Activated T-cell treated with anti-CD3 and anti-CD28 coated beads, Interleukin-2, amount 50 U/mL, for 48 hours (primary cell): ENCODE data around the gene CALHM1.

ENCODE experiments used
- DNase-seq, 2 experiments: peaks; one replicate each; pipeline ENCODE4 v3.0.0-alpha.2; 2020

Gene CALHM1

DNA sequence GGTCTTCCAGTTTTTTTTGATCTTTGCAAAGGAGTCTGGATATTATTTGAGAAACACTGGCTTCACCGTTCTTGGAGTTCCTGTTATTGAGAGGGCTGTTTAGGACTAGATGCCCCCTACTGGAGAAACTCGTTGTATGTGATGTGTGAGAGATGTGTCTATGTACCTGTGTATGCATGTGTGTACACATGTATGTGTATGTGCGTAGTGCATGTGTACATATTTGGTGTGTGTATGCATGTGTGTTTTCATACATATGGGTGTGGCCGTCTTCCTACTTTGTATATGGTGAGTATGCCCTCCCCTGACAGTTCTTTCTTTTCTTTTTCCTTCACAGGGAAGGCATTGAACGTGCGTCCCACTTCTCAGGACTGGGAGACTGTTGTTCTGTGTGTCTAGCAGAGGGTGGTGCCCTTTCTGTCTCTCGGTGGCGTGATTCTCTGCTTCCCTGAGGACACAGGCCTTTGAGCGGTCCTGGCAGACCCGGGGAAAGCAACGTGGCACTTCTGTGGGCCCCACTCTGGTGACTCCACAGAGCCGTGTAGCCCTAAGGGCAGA, 23.4 kb upstream of the CALHM1 start:
- no peak for DNase-seq

DNA sequence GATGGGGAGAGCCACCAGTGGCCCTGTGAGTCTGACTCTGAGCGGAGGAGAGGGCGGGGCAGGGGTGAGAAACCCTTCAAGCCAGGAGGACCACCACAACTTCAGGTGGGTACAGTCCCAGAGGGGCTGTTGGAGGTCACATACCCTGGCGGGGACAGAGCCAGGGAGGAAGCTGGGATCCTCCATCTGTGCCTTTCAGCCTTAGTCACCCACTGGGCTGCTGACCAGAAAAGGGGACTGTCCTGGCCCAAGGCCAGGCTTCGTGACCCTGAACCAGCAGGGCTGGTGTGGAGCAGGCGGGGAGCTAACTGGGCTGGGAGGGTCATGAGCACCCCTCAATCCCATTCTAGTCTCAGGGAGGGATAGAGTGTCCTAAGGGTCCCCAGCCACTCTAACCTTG, 21.8 kb upstream of the CALHM1 start:
- no peak for DNase-seq

DNA sequence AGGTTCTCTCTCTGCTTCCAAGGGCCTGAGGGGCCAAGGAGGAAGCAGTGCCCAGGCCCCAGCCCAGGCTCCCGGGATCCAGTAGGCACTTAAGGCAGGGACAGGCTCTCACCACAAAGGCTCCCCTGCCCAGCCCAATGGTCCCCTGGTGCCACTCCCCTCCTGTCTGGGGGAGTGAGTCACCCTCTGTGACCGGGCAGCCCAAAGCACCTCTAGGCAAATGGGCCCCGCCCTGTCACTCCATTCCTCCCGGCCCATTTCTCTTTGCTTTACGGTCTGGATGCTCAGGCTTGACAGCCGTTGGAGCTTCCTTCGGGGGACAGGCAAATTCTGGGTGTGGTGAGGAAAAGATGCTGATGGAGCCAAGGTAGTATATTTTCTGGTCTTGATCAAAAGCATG, 20.4 kb upstream of the CALHM1 start, which contains the start of gene CALHM3:
TSS of gene CALHM3 (minus strand) at position 106 of the 400 bp plus-strand sequence. CDS start 208 bp downstream, outside the sequence.
- no peak for DNase-seq

DNA sequence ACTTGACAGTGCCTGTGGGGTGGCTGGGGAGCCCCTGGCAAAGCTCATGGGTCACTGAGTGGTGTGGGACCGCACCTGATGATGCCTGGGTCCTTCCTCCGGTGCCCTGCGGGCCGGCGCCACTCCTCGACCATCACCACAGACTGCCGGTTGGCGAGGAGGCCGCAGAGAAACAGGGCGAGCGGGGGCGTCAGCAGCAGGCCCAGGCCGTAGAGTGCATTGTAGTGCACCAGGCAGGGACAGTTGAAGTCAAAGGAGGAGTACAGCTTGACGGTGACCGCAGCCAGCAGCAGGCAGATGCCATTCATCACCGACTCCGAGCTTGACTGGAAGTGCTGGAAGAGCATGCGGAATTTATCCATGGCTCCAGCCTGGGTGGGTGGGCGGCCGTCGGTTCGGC, 20.0 kb upstream of the CALHM1 start:
- no peak for DNase-seq

DNA sequence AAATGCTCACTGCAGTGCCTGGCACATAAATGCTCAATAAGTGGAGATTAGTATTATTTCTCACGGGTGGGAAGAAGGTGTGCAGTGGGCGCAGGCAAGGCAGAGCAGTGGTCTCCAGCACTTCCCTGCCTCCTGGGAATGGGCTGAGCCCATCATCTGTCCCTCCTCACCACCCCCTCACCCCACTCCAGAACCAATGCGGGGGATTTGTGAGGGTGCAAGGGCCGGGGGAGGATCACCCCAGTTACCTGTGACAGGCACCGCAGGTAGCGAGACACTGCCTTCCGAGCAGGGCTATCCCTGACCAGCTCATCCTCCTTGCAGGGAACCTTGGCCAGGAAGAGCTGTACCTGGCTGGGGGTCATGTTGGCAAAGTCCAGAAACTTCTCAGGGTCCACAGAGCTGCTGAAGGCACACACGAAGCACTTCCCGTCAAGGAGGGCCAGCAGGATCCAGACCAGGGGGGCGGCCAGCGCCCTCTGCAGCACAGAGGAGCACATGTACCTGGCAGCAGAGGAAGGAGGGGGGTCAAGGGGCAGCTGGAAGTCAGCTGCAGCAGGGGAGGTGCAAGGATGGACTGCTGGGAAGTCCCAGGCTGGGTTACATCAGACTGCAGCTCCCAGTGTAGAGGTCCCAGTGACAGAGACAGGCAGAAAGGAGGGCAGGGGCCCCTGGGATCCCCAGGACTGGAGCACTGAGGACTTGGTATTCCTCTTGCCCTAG, 17.5 kb upstream of the CALHM1 start:
- DNase-seq = no peak

DNA sequence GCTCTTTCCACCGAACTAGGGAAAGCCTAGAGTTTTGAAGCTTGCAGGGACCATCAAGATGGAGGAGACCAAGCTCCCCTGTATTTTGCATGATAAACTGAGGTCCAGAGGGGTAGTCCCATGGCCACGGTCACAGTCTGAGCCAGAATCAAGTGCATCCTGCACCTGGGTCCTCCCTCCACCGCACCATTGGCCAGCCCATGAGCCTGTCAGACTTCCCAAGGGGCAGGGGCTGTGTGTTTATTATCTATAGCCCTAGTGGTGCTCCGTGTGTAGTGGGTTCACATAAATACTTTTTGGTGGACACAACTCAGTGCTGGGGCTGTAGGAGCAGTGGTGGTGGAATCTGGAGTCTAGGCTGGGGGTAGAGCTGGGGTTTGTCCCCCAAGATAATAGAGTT, 16.7 kb upstream of the CALHM1 start:
- no peak for DNase-seq

DNA sequence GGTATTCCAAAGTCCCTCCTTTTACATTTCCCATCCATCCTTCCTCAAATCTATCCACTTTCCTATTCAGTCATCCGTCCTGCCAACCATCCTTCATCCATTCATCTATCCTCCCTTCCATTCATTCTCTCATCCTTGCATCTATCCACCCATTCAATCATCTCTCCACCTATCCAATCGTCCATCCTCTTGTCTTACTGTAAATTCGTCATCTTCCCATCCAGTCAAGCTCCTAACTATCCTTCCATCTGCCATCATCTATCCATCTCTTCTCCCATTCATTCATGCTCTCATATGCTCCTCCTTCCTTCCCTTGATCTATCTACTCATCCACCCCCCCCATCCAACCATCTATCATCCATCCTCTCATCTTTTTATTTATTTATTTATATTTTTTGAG, 15.4 kb upstream of the CALHM1 start:
- no peak for DNase-seq

DNA sequence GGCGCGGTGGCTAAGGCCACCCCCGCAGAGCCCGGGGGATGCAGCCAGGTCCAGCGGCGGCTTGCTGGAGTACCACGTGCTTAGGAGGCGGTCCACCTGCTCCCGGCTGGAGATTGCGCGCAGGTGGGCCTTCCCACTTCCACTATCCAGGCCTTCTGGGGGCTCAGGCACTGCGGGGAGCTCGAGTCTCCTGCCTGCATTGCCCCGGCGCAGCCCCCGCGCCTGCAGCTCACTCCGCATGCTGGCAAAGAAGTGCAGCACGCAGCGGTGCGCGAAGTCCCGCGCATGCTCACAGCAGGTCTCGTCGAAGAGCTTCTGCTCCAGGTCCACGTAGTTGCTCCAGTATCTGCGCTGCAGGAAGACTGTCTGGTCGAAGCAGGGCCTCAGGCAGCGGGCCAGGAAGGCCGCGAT, 14.6 kb upstream of the CALHM1 start:
- no peak for DNase-seq

DNA sequence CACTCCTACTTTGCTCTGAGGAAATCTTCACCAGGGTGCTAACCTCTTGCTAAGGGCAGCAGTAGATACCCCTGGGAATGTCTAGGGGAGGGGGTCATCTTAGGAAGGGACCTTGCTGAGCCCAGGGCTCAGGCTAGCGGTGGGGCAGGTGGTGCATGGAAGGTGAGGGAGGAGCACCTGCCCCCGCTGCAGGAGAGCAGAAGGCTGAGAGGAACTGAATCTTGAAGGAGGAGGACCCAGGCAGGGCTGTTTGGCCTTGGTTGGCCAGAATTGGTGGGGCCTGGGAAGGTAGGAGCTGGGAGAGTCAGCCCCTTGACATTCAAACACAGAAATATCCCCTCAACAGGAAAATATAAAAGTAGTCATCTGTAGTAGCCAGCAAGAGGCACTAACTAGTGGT, 13.3 kb upstream of the CALHM1 start:
- no peak for DNase-seq

DNA sequence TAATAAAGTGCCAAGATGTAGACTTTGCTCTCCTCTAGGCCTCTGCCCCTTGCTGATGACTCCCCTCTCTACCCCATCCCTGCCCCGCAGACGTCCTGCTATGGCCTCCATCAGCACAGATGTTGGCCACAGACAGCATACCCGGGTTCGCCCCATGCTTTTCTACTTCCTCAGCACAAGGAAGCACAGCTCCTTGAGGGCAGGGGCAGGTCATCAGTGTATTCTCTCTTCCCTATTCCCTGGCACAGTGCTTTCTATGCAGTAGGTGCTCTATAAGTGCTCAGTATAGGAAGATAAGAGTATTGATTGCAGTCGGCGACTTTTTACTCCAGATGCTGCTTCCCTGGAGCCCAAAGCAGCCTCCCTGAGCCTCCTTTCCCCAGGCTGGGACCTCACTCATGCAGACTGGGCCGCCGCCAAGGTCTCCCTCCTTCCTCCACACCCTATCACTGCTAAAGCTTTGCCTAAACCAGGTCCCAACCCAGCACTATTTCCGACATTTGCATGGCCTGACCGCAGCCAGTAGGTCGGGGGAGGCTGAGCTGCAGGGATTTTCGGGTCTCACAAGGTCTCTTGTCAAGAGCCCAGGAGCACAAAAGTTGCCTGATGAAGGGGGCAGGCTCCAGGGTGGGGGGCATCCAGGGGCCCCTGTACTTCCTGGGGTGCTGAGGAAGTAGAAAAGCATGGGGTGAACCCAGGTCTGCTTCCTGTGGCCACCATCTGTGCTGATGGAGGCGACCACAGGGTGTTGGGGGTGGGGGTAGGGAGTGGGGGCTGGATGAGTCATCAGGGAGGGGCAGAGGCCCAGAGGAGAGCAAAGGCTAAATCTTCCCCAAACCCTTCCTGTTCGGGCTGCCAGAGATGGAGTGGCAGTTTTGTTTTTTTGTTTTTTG, 12.3 kb upstream of the CALHM1 start:
- DNase-seq = peak; percentile 75 to 76

DNA sequence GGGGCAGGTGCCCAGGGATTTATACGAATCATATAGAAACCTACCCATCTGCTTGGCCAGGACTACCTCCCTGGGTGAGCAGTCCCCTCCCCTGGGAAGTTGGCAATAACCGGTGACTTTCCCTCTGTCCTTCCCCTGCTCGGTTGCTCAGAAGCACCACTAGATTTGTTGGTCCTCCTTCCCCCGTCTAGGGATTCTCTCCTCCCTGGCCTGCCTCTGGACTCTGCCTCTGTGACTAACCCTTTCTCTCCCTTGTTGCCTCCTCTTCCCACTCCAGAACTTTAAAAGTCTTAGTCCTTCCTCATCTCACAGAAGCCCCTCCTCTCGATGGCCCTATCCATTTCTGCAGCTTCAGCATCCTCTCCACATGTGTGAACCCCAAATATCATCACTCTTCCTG, 10.5 kb upstream of the CALHM1 start:
- DNase-seq = no peak

DNA sequence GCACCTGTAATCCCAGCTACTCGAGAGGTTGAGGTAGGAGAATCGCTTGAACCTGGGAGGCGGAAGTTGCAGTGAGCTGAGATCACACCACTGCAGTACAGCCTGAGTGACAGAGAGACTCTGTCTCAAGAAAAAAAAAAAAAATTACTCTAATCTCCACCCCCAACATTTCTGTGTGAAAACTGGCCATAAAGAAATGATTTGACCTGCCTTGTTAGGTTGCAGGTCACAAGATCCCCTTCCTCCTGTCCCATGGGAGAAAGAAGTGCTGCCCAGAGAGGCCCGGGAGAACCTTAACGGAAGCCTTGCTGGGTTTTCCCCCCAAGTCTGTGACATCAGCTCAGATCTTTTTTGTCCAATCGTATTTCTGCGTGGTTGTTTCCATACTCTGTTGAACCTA, 8.7 kb upstream of the CALHM1 start:
- no peak for DNase-seq

DNA sequence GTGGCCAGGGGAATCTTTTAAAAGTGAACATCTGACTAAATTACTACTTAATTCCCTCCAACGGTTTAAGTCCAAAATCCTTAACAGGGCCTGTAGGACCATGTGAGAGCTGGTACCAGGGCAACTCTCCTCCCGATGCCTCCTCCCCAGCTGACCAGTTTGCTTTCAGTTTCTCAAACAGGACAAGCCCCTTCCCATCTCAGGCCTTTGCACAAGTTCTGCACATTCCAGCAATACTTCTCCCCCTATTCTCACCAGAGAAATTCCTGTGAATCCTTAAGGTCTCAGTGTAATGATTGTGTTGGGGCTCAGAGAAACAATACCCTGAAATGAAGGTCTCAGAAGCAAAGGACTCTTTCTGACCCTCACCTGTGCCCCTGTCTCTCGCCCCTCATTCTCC, 8.0 kb upstream of the CALHM1 start:
- DNase-seq = no peak

DNA sequence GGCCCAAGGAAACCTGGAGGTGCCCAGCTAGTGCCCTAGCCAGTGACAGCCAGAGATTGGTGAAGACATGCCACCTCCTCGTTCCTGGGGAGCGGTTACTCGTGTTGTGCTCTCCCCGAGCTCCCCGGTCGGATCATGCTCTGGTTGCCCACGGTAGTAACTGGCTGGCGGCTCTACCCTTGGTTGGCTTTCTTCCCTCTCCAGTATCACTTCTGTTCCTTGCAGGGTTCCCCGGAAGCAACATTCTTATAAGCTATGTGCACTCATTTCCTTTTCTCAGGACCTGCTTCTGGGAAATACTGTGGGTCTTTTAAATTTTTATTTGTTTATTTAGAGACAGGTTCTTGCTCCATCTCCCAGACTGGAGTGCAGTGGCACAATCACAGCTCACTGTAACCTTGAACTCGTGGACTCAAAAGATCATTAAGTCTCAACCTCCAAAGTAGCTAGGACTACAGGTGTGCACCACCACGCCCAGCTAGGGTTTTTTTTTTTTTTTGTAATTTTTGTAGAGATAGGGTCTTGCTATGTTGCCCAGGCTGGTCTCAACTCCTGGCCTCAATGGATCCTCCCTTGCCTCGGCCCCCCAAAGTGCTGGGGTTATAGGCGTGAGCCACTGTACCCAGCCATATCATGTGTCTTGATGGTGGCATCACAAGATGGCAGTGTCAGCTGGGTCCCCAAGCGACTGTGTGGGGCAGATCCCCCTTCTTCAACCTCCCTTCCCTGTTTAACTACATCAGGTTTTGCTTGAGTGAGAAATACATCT, 6.9 kb upstream of the CALHM1 start:
- no peak for DNase-seq

DNA sequence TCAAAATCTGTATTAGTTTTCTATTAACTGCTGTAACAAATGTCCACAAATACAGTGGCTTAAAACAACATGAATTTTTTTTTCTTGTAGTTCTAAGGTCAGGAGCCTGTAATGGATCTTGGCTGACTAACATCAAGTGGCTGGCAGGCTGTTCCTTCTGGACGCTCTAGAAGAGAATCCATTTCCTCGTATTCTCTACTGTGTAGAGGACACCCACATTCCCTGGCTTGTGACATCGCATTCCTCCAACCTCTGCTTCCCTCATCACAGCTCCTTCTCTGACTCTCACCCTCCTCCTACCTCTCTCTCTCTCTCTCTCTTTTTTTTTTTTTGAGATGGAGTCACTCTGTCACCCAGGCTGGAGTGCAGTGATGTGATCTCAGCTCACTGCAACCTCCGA, 4.8 kb upstream of the CALHM1 start:
- no peak for DNase-seq

DNA sequence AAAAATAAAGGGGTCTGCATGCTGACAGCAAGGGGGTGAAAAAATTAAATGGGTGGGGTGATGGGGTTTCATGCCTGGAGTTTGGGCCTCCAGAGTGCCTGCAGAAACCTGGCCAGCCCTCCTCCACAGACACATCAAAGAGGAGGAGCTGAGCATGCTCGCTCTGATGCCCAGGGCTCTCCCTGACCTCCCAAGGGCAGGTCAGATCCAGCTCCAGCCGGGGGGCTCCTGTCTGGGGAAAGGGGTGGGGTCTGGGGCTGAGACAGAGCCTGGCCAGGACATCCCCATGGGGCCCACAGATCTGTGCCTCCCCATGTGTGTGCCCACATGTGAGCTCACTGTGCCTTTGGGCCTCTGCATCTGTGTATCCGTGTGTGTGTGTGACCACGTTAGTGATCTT, 915 bp upstream of the CALHM1 start:
- DNase-seq = no peak

DNA sequence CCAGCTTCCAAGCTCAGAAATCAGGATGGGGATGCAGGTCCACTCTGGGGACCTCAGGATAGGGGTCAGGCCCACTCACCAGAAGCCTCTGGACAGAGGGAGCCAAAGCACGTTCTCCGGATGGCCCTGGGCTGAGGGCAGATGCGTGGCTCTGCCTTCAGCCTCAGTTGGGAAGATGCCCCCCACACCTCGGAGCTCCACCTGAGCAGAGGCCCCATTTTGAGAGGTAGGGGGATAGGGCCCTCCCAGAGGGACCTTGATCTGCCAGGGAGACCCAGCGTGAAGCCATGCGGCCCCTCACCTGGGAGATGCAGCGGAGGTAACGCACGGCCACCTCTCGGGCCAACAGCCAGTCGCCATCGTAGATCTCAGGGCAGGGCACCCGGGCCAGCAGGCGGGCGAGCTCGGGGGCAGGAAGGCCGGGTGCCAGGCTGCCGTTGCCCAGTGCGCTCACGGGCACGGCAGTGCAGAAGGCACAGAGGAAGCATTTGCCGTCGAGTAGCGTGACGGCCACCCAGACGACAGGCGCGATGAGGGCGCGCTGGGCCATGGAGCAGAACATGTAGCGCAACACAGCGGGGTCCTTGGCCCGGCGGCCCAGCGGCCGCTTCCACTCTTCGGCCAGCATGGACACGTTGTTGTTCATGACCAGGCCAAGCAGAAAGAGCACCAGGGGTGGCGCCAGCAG, 660 bp downstream of the CALHM1 start:
- DNase-seq = no peak

DNA sequence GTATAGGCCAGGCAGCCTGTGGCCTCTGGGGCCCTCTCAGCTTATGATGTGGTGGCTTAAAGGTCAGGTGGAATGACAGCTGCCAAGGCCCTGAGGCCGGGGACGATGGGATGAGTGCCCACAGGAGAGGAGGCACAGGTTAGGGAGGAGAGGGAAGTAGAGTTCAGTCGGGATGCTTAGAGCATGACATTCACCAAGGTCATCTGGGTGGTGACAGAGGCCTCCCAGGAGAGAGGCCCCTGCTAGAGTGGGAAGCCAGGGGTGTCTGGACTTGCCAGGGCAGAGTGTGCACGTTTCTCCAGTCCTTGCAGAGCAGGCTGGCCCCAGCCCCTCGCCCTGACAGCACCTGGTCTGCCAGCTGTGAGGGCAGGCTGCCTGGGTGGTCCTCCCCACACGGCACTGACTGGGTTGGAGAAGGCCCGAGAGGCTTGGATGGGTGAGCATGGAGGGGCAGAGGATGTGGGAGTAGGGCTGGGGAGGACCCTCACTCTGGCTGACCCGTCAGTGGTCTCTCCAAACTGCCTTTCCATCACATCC, 1.5 kb downstream of the CALHM1 start:
- DNase-seq = no peak

DNA sequence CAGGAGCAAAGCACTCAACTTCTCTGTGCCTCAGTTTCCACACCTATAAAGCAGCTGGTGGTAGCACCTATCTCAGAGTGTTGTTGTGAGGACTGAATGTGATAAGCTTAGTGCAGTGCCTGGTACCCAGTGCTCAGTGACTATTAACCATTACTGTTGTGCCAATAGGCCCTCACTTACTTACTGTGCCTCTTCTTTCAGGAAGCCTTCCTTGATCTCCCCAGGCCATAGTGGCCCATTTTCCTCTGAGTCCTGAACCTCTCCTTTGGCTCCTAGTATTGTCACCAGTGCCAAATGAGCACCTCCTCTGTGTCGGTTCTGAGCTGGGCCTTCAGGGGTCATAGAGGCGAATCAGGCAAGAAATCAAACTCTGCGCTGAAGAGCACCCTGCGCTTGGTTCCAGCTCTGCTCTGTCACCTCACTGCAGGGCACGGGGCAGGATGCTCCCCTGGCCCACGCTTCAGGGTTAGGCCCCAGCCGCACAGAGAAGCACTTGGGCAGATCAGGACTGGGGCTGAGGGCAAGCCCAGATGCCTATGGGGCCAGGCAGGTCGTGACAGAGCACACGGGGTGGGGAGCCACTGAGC, 2.5 kb downstream of the CALHM1 start:
- DNase-seq = no peak

DNA sequence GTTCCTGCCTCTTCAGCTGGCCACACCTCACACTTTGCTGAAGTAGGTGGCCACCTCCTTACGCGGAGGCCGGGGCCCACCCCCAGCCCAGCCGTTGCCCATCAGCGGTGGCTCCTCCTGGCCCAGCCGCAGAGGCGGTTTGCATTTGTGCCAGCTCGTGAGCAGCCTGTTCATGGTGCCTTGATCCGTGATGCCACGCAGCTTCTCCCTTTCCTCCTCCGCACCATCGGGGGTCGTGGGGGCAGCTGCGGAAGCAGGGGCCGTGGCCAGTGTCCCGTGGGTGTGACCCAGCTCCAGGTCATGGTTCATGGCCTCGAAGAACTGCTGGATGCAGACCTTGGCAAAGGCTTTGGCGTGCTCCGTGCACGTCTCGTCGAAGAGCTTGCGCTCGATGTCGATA, 3.5 kb downstream of the CALHM1 start:
- no peak for DNase-seq

DNA sequence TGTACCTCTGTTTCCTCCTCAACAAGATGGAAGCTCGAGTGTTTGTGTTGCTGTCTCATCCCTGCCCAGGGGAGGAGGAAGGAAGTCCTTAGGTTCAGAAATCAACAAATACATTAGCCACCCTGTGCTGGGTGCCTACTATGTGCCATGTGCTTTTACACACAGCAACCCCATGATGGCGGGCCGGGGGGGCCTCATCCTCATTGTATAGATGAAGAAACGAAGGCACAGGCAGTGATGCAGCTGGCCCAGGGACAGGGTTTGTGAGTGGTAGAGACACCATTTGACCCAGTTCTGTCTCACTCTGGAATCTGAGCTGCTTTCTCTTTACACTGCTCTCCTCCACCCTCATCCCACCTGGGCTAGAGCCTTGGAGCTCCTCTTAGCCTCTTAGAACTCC, 4.7 kb downstream of the CALHM1 start:
- DNase-seq = no peak
